Activated T-helper 9 cell treated with anti-CD3 and anti-CD28 coated beads, Interleukin-2, amount 50 U/mL, for 16 hours (primary cell): ENCODE results near the gene COPZ2.

Experiments used
- DNase-seq: peaks from one replicate; pipeline ENCODE4 v3.0.0-alpha.2; 2020; ENCODE audit warnings: low read depth

The COPZ2 gene

DNA sequence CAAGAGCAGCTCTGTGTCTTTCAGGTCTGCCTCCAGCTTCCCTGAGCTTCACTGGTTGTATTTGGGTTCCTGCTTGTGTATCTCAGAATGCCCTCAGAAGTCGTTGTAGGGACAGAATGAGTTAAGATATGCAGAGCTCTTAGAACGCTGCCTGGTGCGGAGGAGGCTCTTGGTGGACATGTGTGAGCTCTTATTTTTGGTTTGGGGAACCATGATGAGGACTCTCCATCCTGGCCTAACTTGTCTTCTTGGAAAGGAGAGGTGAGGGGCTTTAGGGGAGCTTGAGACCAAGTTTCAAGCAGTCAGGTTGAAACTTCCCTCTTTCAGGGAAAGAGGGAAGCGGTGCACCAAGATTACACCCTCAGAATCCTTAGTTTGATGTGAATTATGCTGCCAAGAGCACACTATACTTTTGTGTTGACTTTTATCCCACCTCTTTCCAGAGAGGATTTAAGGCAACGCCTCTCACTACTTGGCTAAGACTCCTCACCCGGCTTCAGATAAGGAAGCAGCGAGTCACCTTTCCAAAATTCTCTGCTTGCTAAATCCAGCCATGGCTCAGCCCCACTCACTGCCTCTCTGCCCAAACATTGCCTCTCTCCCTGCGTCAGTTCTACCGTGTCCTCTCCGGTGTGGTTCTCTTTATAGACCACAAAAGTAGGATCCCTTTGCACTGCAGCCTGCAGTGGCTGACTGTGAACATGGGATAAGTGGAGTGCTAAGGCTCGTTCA lies 53.9 kb downstream of the COPZ2 start:
- DNase-seq: no peak

- DNase-seq: no peak
Observed at GRCh38 chr17:47982645-47983390, 54.8 kb downstream of the COPZ2 start.

DNA sequence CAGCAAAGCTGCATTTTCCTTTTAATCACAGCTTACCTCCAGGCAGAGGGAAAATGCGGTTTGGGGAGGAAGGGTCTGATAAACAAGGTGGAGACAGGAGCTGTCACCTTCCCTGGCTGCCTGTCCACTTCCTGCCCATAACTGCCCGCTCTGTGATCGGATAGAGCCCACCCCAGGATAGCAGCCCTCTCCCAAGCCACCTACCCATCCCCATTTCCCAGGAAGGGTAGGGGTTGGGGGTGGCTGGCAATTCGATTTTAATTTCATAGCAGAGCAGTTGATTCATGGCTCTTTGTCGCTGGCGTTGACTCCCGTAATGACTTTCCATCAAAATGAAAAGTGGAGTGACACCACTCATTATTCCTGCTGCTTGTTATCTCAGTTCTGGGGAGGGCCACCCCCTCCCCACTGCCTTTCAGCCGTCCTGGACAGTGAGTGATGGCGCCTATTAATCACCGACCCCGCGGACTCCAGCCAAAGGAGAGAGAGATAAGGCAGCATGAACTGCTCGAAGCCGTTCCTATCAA lies 55.4 kb downstream of the COPZ2 start:
- DNase-seq: no peak

GRCh38 chr17:47981462-47981861 lies 56.1 kb downstream of the COPZ2 start:
- no peak for DNase-seq

- no peak for DNase-seq
Observed at GRCh38 chr17:47980541-47980940, 57.1 kb downstream of the COPZ2 start.

GRCh38 chr17:47978324-47978723 lies 59.3 kb downstream of the COPZ2 start:
- peak; percentile 16 for DNase-seq
